Retinal pigment epithelial cell (primary cell): ENCODE data around the gene EBF3.

Source experiments
- DNase-seq: peaks from one replicate; pipeline ENCODE4 v3.0.0-alpha.2; 2010; ENCODE audit warnings: low read depth
- H3K4me3 ChIP-seq: 2 replicates; pipeline ENCODE4 v1.5.1; 2011; ENCODE audit warnings: mild to moderate bottlenecking, low read length, control low read depth, moderate library complexity
- CTCF ChIP-seq: conservative IDR thresholded peaks from 2 replicates; pipeline ENCODE4 v1.5.1; 2011; ENCODE audit warnings: low read depth, low read length, control low read depth, inconsistent platforms

EBF3 gene

GRCh38 chr10:129842031-129842430, 122.0 kb downstream of the EBF3 start:
- no peak for DNase-seq
- H3K4me3 ChIP-seq, result no peak overlapping the region
- no peak for TF ChIP-seq CTCF

DNA sequence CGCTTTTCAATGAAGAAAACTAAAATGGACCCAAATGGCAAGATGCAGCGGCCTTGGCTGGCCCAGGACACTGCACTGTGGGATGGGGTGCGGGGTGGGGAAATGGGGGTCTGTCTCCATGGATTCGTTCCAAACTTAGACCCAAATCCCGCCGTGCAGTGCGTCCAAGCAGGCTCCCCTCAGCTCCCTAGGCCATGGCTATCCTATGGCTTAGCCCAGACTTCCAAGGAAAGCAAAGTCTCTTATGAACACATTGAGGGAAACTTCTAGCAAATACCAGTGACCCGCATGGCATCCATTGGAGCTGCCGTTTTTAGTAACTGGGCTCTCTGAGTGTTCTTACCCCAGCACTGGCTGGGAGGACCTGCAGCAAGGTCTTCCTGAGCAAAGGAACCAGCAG, 122.5 kb downstream of the EBF3 start:
- DNase-seq, result no peak
- TF ChIP-seq CTCF, result no peak

DNA sequence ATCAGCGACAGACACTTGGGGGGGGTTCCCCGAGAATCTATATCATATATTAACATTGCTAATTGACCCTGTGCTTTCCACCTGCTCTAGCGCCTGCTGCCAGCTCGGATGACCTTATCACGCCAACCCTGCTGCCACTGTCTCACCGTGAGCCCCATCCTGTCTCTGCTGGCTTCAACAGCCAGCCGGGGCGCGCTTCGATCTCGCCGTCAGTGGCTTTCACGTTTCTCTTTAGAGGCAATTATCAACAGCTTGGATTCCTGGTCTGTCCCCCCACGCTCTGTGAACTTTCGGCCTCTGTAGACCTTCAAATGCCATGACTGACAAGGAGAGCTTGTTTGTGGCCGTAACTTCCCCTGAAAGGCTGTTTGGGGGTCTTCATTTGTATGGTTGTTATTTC, 123.0 kb downstream of the EBF3 start:
- DNase-seq, result no peak
- no peak overlapping the region for H3K4me3 ChIP-seq
- no peak for TF ChIP-seq CTCF

More for the DNA sequence above, 122.5 kb downstream of the EBF3 start:
- no peak overlapping the region for H3K4me3 ChIP-seq

DNA sequence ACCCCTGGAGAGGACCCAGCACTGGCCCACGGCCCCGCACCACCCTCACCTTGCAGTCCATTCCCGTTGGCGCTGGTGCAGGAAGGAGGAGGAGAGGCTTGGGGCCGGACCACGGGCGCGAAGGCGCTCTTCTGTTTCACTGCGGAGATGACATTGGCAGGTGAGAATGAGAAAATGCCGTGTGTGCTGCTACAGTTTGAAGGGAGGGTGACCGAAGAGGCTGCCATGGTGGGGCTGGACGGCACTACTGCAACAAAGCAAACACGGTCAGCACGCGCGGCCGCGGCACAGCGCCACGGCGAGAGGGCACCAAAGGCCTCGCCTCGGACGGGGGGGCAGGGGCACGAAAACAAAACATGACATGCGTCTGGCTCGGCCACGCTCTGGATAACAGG, 123.9 kb downstream of the EBF3 start:
- TF ChIP-seq CTCF, result no peak
- DNase-seq, result no peak
- no peak overlapping the region for H3K4me3 ChIP-seq

DNA sequence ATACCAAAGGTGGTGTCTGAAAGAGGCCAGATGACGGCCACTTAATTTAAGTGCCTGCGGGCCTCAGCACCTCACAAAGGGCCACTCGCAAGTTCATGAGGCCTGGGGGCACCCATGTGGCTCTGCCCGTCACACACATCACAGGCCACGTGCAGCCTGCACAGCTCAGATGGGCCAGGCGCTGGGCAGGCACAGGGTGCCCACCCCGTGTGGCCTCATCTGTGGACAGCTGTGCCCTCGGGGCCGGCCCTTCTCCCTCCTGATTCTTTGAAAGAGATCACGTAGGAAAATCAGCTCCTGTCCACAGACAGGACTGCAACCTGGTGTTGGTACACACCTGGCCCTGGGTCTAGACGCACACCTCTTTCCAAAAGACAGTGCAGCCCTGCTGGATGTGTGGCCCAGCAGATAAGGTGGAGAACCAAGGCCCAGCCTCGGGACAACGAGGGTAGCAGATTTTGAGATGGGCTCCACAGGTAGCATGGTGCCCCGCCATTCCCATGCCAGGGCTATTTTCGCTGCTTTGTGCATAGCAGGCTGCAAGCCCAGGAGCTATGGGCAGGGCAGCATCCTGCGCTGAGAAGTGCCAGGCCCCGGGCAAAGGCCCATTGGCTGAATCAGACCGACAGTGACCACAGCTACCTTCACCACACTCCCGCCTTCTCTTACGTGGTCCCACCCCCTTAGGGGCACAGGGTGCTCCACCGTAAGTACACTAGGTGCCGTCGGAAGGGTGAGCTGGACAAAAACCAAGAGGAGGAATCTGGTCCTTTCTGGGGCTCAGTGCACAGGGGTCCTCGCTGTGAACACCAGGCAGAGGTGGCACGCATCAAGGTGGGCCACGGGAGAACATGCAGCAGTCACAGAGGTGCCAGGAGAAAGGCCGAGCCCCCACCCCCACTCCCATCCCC, 124.5 kb downstream of the EBF3 start:
- DNase-seq, result no peak
- H3K4me3 ChIP-seq, result no peak overlapping the region
- no peak for TF ChIP-seq CTCF

DNA sequence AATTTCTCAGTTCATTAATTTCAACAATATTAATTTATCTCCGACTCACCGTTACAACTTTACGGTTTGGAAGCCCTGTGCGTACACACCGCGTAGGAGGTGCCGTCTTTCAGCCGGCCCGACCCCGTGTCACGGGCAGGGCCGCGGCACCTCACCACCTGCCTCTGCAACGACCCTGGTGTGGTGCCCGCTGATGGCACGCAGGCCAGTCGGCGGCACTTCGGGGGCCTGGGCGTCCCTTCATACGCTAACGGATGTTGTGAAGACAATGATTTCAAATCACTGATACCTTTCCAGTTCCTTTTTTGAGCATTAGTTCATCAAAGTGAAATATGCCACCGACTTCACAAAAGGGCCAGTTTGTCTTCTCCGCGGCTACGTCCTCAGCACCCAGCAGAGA, 125.3 kb downstream of the EBF3 start:
- no peak for TF ChIP-seq CTCF
- DNase-seq, result no peak
- H3K4me3 ChIP-seq, result no peak overlapping the region

DNA sequence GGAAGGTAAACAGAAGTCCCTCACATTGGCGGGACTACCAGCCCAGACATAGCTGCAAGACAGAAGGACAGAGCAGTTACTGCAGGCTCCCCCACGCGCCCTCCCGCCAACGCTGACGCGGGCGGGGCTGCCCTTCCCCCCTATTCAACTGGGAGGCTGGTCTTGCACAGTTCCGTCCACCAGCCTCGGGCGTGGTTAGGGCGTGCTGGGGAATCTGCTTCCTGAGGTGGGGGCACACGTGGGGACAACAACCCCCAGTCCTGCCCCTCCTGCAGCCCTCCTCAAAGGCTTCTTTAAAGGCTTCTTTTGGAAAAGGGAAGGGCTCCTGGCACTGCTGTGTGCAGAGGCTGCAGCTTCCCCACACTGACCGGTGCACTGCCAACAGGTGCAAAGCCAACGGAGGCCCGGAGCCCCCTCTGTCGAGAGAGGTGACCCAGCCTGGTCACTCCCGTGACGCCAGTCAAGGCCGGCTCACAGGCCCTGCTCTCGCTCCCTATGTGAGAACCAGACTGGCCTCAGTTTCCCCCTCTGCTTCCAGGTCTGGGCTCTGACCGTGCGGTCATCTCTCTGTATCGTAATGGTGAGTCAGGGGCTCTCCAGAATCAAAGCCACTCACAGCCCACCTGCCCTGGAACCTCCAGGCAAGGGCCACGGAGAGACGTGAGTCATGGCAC, 126.0 kb downstream of the EBF3 start:
- no peak for DNase-seq
- H3K4me3 ChIP-seq, result no peak overlapping the region
- no peak for TF ChIP-seq CTCF
